Medulla oblongata (tissue), 1 donor: ENCODE results near the gene IBA57.
"Not testable (repeated sequence)": the region's sequence is repeated elsewhere in the genome, so short reads cannot be mapped to it uniquely, and the experiment has no call there.

ENCODE experiments used
- DNase-seq: peaks from one replicate; pipeline ENCODE4 v3.0.0-alpha.2; 2015; ENCODE audit errors: extremely low spot score

Gene IBA57

GRCh38 chr1:228172591-228173527 is 7.3 kb downstream of the IBA57 start:
- no peak for DNase-seq

GRCh38 chr1:228173528-228174481 is 8.2 kb downstream of the IBA57 start:
- DNase-seq: not testable (repeated sequence)

GRCh38 chr1:228174482-228175315 is 9.1 kb downstream of the IBA57 start:
- no peak for DNase-seq

- DNase-seq: no peak
These were observed 9.9 kb downstream of the IBA57 start for GRCh38 chr1:228175316-228176023.

GRCh38 chr1:228176024-228176395 is 10.4 kb downstream of the IBA57 start:
- no peak for DNase-seq

GRCh38 chr1:228176461-228177182 is 11.0 kb downstream of the IBA57 start:
- no peak for DNase-seq

GRCh38 chr1:228177183-228177475 is 11.5 kb downstream of the IBA57 start:
- DNase-seq: no peak

GRCh38 chr1:228177721-228178710 is 12.4 kb downstream of the IBA57 start:
- no peak for DNase-seq

- no peak for DNase-seq
These were observed 13.4 kb downstream of the IBA57 start for GRCh38 chr1:228178737-228179684.

- no peak for DNase-seq
These were observed 14.8 kb downstream of the IBA57 start for GRCh38 chr1:228180271-228180958.

GRCh38 chr1:228180959-228181644 is 15.5 kb downstream of the IBA57 start:
- no peak for DNase-seq

- DNase-seq: no peak
These were observed 16.0 kb downstream of the IBA57 start for GRCh38 chr1:228181645-228182034.

- DNase-seq: no peak
These were observed 16.9 kb downstream of the IBA57 start for GRCh38 chr1:228182296-228183030.

- no peak for DNase-seq
These were observed 18.5 kb downstream of the IBA57 start for GRCh38 chr1:228184152-228184551.

GRCh38 chr1:228185641-228185965 is 20.0 kb downstream of the IBA57 start:
- no peak for DNase-seq

- DNase-seq: not testable (repeated sequence)
These were observed 22.6 kb downstream of the IBA57 start for GRCh38 chr1:228188249-228188648.
